A673 (cell line): ENCODE data around the gene ZIM2.

ENCODE experiments used
- EZH2 ChIP-seq: fragments of 200-600 bp; sonication (generic); IDR thresholded peaks from 2 replicates; pipeline ENCODE4 v1.6.1; 2017; ENCODE audit warnings: borderline replicate concordance, low read depth, mild to moderate bottlenecking, mixed read lengths, antibody characterized with exemption, low read length; ENCODE audit not compliant: poor library complexity, severe bottlenecking
- TF ChIP-seq, protein P1 (sequence below): fragments of 300-800, 200-600 bp; sonication (generic); conservative IDR thresholded peaks from 2 replicates; pipeline ENCODE4 v1.5.1; 2017; ENCODE audit warnings: low read depth, mild to moderate bottlenecking, antibody characterized with exemption, low read length, moderate library complexity, mixed read lengths

GRCh38 chr19:56811480-56811879 is 29.0 kb downstream of the ZIM2 start:
- TF ChIP-seq, protein P1, sequence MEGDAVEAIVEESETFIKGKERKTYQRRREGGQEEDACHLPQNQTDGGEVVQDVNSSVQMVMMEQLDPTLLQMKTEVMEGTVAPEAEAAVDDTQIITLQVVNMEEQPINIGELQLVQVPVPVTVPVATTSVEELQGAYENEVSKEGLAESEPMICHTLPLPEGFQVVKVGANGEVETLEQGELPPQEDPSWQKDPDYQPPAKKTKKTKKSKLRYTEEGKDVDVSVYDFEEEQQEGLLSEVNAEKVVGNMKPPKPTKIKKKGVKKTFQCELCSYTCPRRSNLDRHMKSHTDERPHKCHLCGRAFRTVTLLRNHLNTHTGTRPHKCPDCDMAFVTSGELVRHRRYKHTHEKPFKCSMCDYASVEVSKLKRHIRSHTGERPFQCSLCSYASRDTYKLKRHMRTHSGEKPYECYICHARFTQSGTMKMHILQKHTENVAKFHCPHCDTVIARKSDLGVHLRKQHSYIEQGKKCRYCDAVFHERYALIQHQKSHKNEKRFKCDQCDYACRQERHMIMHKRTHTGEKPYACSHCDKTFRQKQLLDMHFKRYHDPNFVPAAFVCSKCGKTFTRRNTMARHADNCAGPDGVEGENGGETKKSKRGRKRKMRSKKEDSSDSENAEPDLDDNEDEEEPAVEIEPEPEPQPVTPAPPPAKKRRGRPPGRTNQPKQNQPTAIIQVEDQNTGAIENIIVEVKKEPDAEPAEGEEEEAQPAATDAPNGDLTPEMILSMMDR: no peak
- no peak for TF ChIP-seq EZH2
